CD4-positive, alpha-beta T cell treated with Interleukin-12 subunit alpha and Interleukin-12 subunit beta, for 1 hour (primary cell): Measurements from ENCODE around the gene NEK11.
"Not testable (repeated sequence)": the region's sequence is repeated elsewhere in the genome, so short reads cannot be mapped to it uniquely, and the experiment has no call there.

Experiments
- DNase-seq: peaks from one replicate; pipeline ENCODE4 v3.0.0-alpha.2; 2020

NEK11 gene

GRCh38 chr3:131370935-131371687, 344.4 kb downstream of the NEK11 start:
- no peak for DNase-seq

GRCh38 chr3:131371688-131372066, 345.0 kb downstream of the NEK11 start:
- DNase-seq, result no peak

GRCh38 chr3:131374741-131375140, 348.1 kb downstream of the NEK11 start:
- no peak for DNase-seq

GRCh38 chr3:131380821-131381444, 354.3 kb downstream of the NEK11 start:
- not testable (repeated sequence) for DNase-seq

- peak; percentile 97 for DNase-seq
These were observed 355.0 kb downstream of the NEK11 start, which contains the start of gene NUDT16 for GRCh38 chr3:131381445-131382291. Gene NUDT16, plus strand, starts transcription at chr3:131381774. Its CDS starts 31 bp downstream, at chr3:131381805.

- DNase-seq, result no peak
These were observed 359.9 kb downstream of the NEK11 start for GRCh38 chr3:131386429-131387165.

GRCh38 chr3:131387796-131388489, 361.3 kb downstream of the NEK11 start:
- DNase-seq, result no peak

- no peak for DNase-seq
These were observed 361.8 kb downstream of the NEK11 start for GRCh38 chr3:131388490-131388799.

GRCh38 chr3:131390331-131390730, 363.7 kb downstream of the NEK11 start:
- DNase-seq, result no peak

- DNase-seq, result no peak
These were observed 366.4 kb downstream of the NEK11 start for GRCh38 chr3:131393051-131393450.

GRCh38 chr3:131393868-131394267, 367.2 kb downstream of the NEK11 start:
- DNase-seq, result no peak

GRCh38 chr3:131394400-131394799, 367.7 kb downstream of the NEK11 start:
- no peak for DNase-seq

- DNase-seq, result no peak
These were observed 369.5 kb downstream of the NEK11 start for GRCh38 chr3:131396170-131396569.

GRCh38 chr3:131397889-131398288, 371.2 kb downstream of the NEK11 start:
- DNase-seq, result no peak
